Peyer's patch (tissue), 4 donors: ENCODE results near the gene C1orf185. TPM values are rescaled to one million over a fixed set of nuclear protein-coding genes. Genes with fewer than 3 reads are reported as not detected.
"Not testable (repeated sequence)": the region's sequence is repeated elsewhere in the genome, so short reads cannot be mapped to it uniquely, and the experiment has no call there.

Experiments
- DNase-seq, 3 donors: peaks; one replicate each; pipeline ENCODE4 v3.0.0-alpha.2; 2017 to 2019
- H3K27ac ChIP-seq, 4 donors: fragments of 200-600 bp; sonication (generic); one replicate each; pipeline ENCODE4 v1.5.1; 2016 to 2019
- H3K27me3 ChIP-seq, 2 donors: fragments of 200-600 bp; sonication (generic); one replicate each; pipeline ENCODE4 v1.5.1; 2019
- H3K36me3 ChIP-seq, 3 donors: fragments of 200-600 bp; sonication (generic); one replicate each; pipeline ENCODE4 v1.5.1; 2016 to 2019
- H3K4me1 ChIP-seq, 4 donors: fragments of 200-600 bp; sonication (generic); one replicate each; pipeline ENCODE4 v1.5.1; 2016 to 2019
- H3K4me3 ChIP-seq, 4 donors: fragments of 200-600 bp; sonication (generic); 1 replicate in 3 of 4; 2 replicates in 1 of 4; pipeline ENCODE4 v1.5.1; 2016 to 2019; ENCODE audit warnings: mild to moderate bottlenecking in 1 of 4
- H3K9me3 ChIP-seq, 4 donors: fragments of 200-600 bp; sonication (generic); one replicate each; pipeline ENCODE4 v1.5.1; 2016 to 2019; ENCODE audit warnings: mild to moderate bottlenecking in 1 of 4
- POLR2A ChIP-seq, 2 donors: fragments of 450-650 bp; IDR thresholded peaks; one replicate each; pipeline ENCODE4 v1.5.1; 2017; ENCODE audit warnings: antibody characterized with exemption in 2 of 2, mild to moderate bottlenecking in 2 of 2, moderate library complexity in 2 of 2
- total RNA-seq, 4 donors: library from RNA; depleted of rRNA; stranded (reverse); fragments of >200 nt; gene quantifications; one replicate each; pipeline ENCODE4 v1.1.0, GENCODE V29; 2016
- TF ChIP-seq, protein P1 (sequence below), 6 experiments: fragments of 450-650 bp in 4 of 6; fragments of 200-600 bp in 2 of 6; sonication (generic) in 1 of 6; IDR thresholded peaks; one replicate each; pipeline ENCODE4 v1.5.1; 2017 to 2019; ENCODE audit warnings: antibody characterized with exemption in 6 of 6, mild to moderate bottlenecking in 3 of 6, moderate library complexity in 1 of 6

The C1orf185 gene
- total RNA-seq, 4 donors from 2014 or later = not detected

DNA sequence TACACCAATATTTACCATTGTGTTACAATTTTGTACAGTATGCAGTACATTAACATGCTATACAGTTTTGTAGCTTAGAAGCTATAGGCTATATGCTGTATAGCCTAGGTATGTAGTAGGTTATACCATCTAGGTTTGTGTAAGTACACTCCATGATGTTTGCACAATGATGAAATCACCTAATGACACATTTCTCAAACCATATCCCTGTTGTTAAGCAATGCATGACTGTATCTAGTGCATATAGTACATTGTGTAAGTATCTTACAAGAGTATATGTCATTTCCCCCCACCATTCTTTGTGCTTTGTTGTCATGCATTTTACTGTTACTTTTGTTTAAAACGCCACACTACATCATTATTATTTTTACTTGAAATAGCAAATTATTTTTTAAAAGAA, 68.3 kb downstream of the C1orf185 start:
- no peak overlapping the region for H3K27ac ChIP-seq
- no peak for TF ChIP-seq POLR2A (IDR thresholded peaks at IDR 0.05)
- TF ChIP-seq, protein P1, sequence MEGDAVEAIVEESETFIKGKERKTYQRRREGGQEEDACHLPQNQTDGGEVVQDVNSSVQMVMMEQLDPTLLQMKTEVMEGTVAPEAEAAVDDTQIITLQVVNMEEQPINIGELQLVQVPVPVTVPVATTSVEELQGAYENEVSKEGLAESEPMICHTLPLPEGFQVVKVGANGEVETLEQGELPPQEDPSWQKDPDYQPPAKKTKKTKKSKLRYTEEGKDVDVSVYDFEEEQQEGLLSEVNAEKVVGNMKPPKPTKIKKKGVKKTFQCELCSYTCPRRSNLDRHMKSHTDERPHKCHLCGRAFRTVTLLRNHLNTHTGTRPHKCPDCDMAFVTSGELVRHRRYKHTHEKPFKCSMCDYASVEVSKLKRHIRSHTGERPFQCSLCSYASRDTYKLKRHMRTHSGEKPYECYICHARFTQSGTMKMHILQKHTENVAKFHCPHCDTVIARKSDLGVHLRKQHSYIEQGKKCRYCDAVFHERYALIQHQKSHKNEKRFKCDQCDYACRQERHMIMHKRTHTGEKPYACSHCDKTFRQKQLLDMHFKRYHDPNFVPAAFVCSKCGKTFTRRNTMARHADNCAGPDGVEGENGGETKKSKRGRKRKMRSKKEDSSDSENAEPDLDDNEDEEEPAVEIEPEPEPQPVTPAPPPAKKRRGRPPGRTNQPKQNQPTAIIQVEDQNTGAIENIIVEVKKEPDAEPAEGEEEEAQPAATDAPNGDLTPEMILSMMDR (IDR thresholded peaks at IDR 0.05) = no peak
- no peaks in the 10 kb centered on the region for H3K9me3 ChIP-seq
- DNase-seq = no peak
- H3K27me3 ChIP-seq = no peaks in the 10 kb centered on the region
- no peaks in the 10 kb centered on the region for H3K36me3 ChIP-seq
- H3K4me3 ChIP-seq = no peak overlapping the region
- no peaks in the 10 kb centered on the region for H3K4me1 ChIP-seq

DNA sequence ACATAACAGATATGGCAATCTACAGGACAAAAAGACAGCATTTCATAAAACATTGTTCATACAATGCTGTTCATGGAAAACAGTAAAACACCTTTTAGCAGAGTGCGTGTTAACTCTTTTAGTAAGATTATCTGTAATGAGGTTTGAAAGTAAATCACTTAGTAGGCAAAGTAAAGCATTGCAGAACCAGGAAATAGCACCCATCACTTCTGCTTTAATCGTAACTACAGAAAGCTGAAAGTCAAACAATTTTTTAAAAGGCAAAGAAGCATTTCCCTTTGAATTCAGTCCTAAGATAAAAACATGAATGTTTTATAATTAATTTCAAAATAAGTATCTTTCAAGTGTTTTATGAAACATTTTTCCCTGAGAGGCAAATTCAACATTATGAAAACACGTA, 70.8 kb downstream of the C1orf185 start:
- Histone ChIP-seq H3K4me3 (no peak overlapping the region), H3K27me3 (no peaks in the 10 kb centered on the region), H3K9me3 (no peaks in the 10 kb centered on the region), H3K36me3 (no peaks in the 10 kb centered on the region), H3K4me1 (no peaks in the 10 kb centered on the region), H3K27ac (no peak overlapping the region)
- TF ChIP-seq, protein P1 (IDR thresholded peaks at IDR 0.05) = no peak
- no peak for TF ChIP-seq POLR2A (IDR thresholded peaks at IDR 0.05)
- no peak for DNase-seq

DNA sequence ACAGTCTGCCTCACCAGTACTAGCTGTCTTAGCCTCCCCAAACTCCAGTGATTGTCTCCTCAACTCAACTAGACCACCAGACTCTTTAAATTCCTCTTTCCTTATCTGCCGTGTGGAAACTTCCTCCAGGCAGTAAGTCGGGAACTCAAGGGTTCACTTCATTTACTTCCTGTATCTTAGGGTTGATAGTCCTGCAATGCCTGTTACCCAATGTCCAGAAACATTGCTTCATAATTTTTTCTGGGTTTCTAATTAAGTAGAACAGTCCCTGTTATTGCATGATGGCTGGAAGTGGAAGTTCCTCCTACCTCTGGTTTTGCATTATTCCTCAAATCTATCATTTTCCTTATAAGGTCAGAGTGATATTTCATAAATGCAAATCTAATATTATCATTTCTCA, 73.2 kb downstream of the C1orf185 start:
- Histone ChIP-seq H3K36me3 (no peaks in the 10 kb centered on the region), H3K27ac (no peak overlapping the region), H3K9me3 (no peaks in the 10 kb centered on the region), H3K27me3 (no peaks in the 10 kb centered on the region), H3K4me3 (no peak overlapping the region), H3K4me1 (no peaks in the 10 kb centered on the region)
- TF ChIP-seq, protein P1 (IDR thresholded peaks at IDR 0.05) = no peak
- TF ChIP-seq POLR2A (IDR thresholded peaks at IDR 0.05) = no peak
- no peak for DNase-seq

DNA sequence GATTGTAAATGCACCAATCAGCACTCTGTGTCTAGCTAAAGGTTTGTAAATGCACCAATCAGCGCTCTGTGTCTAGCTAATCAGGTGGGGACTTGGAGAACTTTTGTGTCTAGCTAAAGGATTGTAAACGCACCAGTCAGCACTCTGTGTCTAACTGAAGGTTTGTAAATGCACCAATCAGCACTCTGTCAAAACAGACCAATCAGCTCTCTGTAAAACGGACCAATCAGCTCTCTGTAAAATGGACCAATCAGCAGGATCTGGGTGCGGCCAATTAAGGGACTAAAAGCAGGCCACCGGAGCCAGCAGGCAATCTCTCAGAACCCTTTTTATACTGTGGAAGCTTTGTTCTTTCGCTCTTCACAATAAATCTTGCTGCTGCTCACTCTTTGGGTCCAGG, 76.0 kb downstream of the C1orf185 start:
- not testable (repeated sequence) for H3K27me3 ChIP-seq, DNase-seq, H3K36me3 ChIP-seq, H3K4me1 ChIP-seq, H3K9me3 ChIP-seq, H3K4me3 ChIP-seq, H3K27ac ChIP-seq

DNA sequence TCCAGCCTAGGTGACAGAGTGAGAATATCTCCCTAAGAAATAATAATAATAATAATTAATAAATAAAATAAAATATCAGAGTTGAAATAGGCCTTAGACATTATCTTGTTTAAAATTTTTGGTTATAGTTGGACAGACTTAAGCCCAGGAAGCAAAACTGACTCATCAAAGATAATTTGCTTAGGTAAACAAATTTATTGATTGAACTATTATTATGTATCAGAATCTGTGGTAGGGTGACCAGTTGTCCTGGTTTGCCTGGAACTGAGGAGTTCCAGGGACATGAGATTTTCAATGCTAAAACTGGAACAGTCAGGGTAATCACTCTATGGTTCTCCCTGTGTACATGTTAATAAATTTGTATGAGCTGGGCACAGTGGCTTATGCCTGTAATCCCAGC, 86.2 kb downstream of the C1orf185 start:
- H3K4me3 ChIP-seq = no peak overlapping the region
- TF ChIP-seq POLR2A (IDR thresholded peaks at IDR 0.05) = no peak
- TF ChIP-seq, protein P1 (IDR thresholded peaks at IDR 0.05) = no peak
- no peaks in the 10 kb centered on the region for H3K27me3 ChIP-seq
- no peak overlapping the region for H3K27ac ChIP-seq
- H3K4me1 ChIP-seq = no peaks in the 10 kb centered on the region
- H3K36me3 ChIP-seq = no peaks in the 10 kb centered on the region
- DNase-seq = no peak
- no peaks in the 10 kb centered on the region for H3K9me3 ChIP-seq

DNA sequence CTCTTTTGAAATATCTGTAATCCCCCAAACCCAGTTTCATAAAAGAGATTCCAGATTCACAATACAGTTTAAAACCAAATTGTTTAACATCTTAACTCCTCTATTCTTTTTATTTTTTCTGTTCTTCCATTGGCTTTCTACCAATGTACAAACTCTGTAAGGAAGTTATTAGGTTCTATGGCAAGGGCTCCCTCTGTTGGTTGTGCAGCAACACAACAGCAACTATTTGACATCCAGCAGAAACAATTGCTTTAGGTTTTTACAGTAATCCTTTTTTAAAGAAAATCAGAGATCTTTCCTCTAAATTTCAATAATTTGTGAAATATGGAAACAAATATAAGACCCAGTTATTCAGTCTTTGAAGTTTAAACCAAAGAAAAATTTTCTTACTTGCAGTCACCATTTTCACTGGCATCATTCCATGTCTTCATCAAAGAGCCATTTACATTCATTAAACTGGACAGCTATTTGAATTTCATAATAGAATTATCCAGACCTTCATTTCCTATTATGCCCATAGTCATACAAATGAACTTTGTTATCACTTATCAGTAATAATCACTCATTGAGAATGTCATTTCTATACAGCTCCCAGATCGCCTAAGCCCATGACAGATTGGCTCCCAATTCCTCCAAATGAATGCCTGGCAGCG, 87.5 kb downstream of the C1orf185 start:
- no peaks in the 10 kb centered on the region for H3K36me3 ChIP-seq
- H3K27me3 ChIP-seq = no peaks in the 10 kb centered on the region
- TF ChIP-seq POLR2A (IDR thresholded peaks at IDR 0.05) = no peak
- TF ChIP-seq, protein P1 (IDR thresholded peaks at IDR 0.05) = peak; percentile 55 to 94 (median 91)
- no peak overlapping the region for H3K27ac ChIP-seq
- no peaks in the 10 kb centered on the region for H3K4me1 ChIP-seq
- DNase-seq = peak in 1 of 3 donors; percentile 54
- no peak overlapping the region for H3K4me3 ChIP-seq
- no peaks in the 10 kb centered on the region for H3K9me3 ChIP-seq
